IPS-18a (cell line): ENCODE data around the gene DTNB.
"Not testable (repeated sequence)": the region's sequence is repeated elsewhere in the genome, so short reads cannot be mapped to it uniquely, and the experiment has no call there.

Source experiments
- H3K27ac ChIP-seq: one replicate; pipeline ENCODE4 v1.5.1; 2013; ENCODE audit warnings: low read length
- H3K27me3 ChIP-seq: one replicate; pipeline ENCODE4 v1.6.1; 2013; ENCODE audit warnings: mild to moderate bottlenecking, low read length; ENCODE audit not compliant: control insufficient read depth, insufficient read depth
- H3K36me3 ChIP-seq: one replicate; pipeline ENCODE4 v1.6.1; 2013; ENCODE audit warnings: low read depth, low read length; ENCODE audit not compliant: control insufficient read depth
- H3K4me1 ChIP-seq: one replicate; pipeline ENCODE4 v1.6.1; 2013; ENCODE audit warnings: low read depth, low read length; ENCODE audit not compliant: control insufficient read depth
- H3K4me3 ChIP-seq: one replicate; pipeline ENCODE4 v1.5.1; 2013; ENCODE audit warnings: low read length
- H3K9ac ChIP-seq: one replicate; pipeline ENCODE4 v1.6.1; 2013; ENCODE audit warnings: mild to moderate bottlenecking, low read length, moderate library complexity
- H3K9me3 ChIP-seq: one replicate; pipeline ENCODE4 v1.6.1; 2013; ENCODE audit warnings: low read depth, low read length; ENCODE audit not compliant: control insufficient read depth

The DTNB gene

DNA sequence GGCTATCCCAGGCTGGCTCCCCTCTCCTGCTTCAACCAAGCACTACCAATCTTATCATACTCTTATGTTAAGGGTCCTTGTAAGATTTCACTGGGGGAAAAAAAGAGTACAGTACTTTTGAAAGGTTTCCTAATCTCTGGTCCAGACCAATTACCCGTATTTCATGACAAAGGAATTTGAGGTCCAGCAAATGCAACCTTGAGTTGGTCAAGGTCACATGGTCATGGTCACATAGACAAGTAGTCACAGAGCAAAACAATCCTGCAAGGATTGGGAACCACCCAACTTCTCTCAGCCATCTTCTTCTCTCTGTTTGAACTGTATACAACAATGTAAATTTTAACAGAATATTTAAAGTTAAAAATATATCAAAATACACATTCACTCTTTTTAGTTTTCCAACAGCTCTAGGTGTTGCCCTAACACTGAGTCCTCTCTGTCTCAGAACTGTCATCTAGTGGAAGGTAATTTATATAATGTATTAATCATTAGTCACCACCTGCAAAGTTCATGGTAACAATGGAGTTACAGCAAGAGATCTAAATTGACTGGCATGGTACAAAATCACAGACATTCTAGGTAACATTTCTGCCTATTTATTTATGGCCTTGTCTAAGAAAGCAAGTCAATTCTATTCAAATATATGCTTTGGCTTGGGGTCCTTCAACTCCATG lies 21.5 kb downstream of the DTNB start:
- no peaks in the 10 kb centered on the region for H3K27me3 ChIP-seq
- H3K9ac ChIP-seq: no peak overlapping the region
- no peaks in the 10 kb centered on the region for H3K4me1 ChIP-seq
- no peaks in the 10 kb centered on the region for H3K9me3 ChIP-seq
- H3K4me3 ChIP-seq: no peak overlapping the region
- peaks cover 11% of the 10 kb centered on the region for H3K36me3 ChIP-seq
- H3K27ac ChIP-seq: no peak overlapping the region

- Histone ChIP-seq H3K36me3 (peaks cover 11% of the 10 kb centered on the region), H3K9me3 (no peaks in the 10 kb centered on the region), H3K4me3 (no peak overlapping the region), H3K27me3 (no peaks in the 10 kb centered on the region), H3K27ac (no peak overlapping the region), H3K4me1 (no peaks in the 10 kb centered on the region), H3K9ac (no peak overlapping the region)
Measured at GRCh38 chr2:25651066-25651465, 22.3 kb downstream of the DTNB start.

DNA sequence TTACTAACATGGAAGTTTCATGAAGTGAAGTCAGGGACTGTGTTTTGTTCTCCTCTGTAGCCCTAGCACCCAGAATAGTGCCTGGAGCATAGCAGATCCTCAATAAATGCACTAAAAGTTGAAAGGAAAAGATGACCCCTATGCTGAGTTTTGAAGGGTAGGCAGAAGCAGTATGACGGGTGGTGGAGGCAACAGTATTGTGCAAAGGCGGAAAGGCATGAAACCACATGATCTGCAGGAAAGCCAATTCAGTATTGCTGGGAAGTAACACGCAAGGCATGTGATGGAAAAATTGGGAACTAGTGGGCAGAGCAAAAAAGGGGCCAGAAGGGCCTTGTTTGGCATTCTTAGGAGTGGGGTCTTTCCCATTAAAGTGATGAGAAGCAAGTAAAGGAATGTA lies 23.1 kb downstream of the DTNB start:
- no peaks in the 10 kb centered on the region for H3K4me1 ChIP-seq
- H3K4me3 ChIP-seq: no peak overlapping the region
- no peak overlapping the region for H3K27ac ChIP-seq
- H3K27me3 ChIP-seq: no peaks in the 10 kb centered on the region
- no peak overlapping the region for H3K9ac ChIP-seq
- peaks cover 11% of the 10 kb centered on the region for H3K36me3 ChIP-seq
- H3K9me3 ChIP-seq: no peaks in the 10 kb centered on the region

DNA sequence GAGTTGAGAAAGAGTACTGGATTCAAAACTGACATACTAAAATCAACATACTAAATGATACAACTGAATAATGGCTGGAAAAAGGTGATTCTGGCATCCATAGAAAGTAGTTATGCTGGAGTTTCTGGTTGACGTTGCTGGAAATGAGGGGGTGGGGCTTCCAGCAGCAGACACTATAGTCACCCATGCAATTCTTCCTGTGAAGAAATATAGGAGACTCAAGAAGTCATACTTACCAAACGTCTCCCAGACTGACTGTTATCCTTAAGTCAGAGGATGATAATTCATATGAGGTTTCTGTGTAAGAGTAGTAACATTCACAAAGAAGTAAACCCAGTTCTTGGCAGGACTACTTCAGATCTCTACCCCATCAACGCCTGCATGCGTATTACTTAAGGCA lies 23.6 kb downstream of the DTNB start:
- H3K4me3 ChIP-seq: no peak overlapping the region
- H3K27ac ChIP-seq: no peak overlapping the region
- peaks cover 11% of the 10 kb centered on the region for H3K36me3 ChIP-seq
- H3K4me1 ChIP-seq: no peaks in the 10 kb centered on the region
- H3K27me3 ChIP-seq: no peaks in the 10 kb centered on the region
- H3K9ac ChIP-seq: no peak overlapping the region
- no peaks in the 10 kb centered on the region for H3K9me3 ChIP-seq

GRCh38 chr2:25642298-25642697 lies 31.1 kb downstream of the DTNB start:
- Histone ChIP-seq H3K4me1 (peaks cover 10% of the 10 kb centered on the region), H3K27me3 (no peaks in the 10 kb centered on the region), H3K36me3 (no peaks in the 10 kb centered on the region)

GRCh38 chr2:25639696-25640095 lies 33.7 kb downstream of the DTNB start:
- Histone ChIP-seq H3K9me3 (no peaks in the 10 kb centered on the region), H3K27ac (no peak overlapping the region), H3K27me3 (no peaks in the 10 kb centered on the region), H3K36me3 (no peaks in the 10 kb centered on the region), H3K4me1 (peaks cover 10% of the 10 kb centered on the region), H3K9ac (no peak overlapping the region), H3K4me3 (no peak overlapping the region)

More at GRCh38 chr2:25642298-25642697, 31.1 kb downstream of the DTNB start:
- Histone ChIP-seq H3K27ac (no peak overlapping the region), H3K4me3 (no peak overlapping the region), H3K9me3 (no peaks in the 10 kb centered on the region), H3K9ac (no peak overlapping the region)

DNA sequence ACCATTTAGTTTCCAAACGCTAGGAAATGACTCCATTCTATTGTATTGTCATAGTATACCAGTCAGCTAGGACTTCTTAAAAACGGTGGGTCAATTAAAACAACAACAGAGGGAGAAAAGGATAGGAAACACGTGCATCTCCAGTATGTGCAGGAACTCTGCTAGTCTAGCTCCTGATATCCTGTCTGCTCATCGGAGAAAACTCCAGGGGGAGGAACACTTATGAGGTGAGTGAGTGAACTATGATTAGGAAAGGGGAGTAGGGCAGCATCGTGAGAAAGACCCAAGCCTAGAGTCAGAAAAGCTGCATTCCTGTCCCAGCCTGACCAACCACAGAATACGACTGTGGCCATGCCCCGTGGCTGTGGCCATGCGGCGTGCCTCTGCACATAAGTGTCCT lies 34.2 kb downstream of the DTNB start:
- Histone ChIP-seq H3K27me3 (no peaks in the 10 kb centered on the region), H3K36me3 (no peaks in the 10 kb centered on the region), H3K4me3 (no peak overlapping the region), H3K4me1 (peaks cover 4% of the 10 kb centered on the region), H3K9ac (no peak overlapping the region), H3K9me3 (no peaks in the 10 kb centered on the region), H3K27ac (no peak overlapping the region)

- H3K4me1 ChIP-seq: no peaks in the 10 kb centered on the region
- H3K27ac ChIP-seq: no peak overlapping the region
- H3K4me3 ChIP-seq: no peak overlapping the region
- H3K36me3 ChIP-seq: no peaks in the 10 kb centered on the region
- H3K27me3 ChIP-seq: no peaks in the 10 kb centered on the region
- H3K9me3 ChIP-seq: no peaks in the 10 kb centered on the region
- H3K9ac ChIP-seq: no peak overlapping the region
Measured at GRCh38 chr2:25635797-25636196, 37.6 kb downstream of the DTNB start.

DNA sequence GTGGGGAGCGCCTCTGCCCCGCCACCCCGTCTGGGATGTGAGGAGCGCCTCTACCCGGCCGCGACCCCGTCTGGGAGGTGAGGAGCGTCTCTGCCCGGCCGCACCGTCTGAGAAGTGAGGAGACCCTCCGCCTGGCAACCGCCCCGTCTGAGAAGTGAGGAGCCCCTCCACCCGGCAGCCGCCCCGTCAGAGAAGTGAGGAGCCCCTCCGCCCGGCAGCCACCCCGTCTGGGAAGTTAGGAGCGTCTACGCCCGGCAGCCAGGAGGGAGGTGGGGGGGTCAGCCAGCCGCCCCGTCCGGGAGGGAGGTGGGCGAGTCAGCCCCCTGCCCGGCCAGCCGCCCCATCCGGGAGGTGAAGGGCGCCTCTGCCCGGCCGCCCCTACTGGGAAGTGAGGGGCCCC lies 39.6 kb downstream of the DTNB start:
- not testable (repeated sequence) for H3K36me3 ChIP-seq, H3K9ac ChIP-seq, H3K4me3 ChIP-seq, H3K27ac ChIP-seq, H3K9me3 ChIP-seq, H3K27me3 ChIP-seq, H3K4me1 ChIP-seq

GRCh38 chr2:25632396-25632795 lies 41.0 kb downstream of the DTNB start:
- Histone ChIP-seq H3K4me1 (no peaks in the 10 kb centered on the region), H3K9me3 (no peaks in the 10 kb centered on the region), H3K27me3 (no peaks in the 10 kb centered on the region), H3K4me3 (no peak overlapping the region), H3K36me3 (peaks cover 4% of the 10 kb centered on the region), H3K27ac (no peak overlapping the region), H3K9ac (no peak overlapping the region)

DNA sequence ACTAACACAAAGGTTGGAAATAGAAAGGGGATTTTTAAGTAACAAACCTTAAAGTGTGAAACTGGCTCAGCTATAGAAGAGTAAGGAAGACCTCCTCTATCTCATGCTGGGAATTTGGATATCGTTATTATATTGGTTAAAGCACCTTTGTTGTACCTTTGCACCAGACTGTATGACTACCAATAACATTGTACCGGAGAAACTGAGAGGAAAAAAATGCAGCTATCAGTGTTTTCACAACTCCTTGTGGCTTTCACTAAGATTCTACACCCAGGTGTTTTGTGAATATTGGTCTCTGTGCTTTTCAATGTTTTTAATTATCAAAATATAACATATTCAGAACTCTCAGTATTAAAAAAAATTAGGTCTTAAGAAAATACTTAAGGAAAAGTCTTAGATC lies 48.7 kb downstream of the DTNB start:
- Histone ChIP-seq H3K9me3 (no peaks in the 10 kb centered on the region), H3K27me3 (no peaks in the 10 kb centered on the region), H3K9ac (no peak overlapping the region), H3K27ac (no peak overlapping the region), H3K4me3 (no peak overlapping the region), H3K36me3 (peaks cover 19% of the 10 kb centered on the region), H3K4me1 (no peaks in the 10 kb centered on the region)

DNA sequence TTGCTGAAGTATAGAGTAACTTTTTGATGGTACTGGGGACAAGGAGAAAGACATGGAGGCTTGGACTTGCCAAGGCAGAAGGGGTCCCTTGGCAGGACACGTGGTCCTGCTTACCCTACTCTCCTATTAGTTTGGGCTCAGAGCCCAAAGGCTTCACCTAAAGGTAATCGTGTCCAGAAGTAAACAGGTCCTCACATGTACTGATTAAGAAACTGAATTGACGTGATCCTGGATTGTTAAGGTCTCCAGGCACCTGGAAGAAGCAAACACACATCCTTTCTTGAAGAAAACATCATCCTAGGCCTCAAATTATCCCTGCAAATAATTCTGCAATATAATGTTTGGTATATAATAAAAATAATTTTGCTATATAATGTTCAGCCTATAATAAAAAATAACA lies 50.0 kb downstream of the DTNB start:
- peaks cover 19% of the 10 kb centered on the region for H3K36me3 ChIP-seq

More for the DNA sequence above, 50.0 kb downstream of the DTNB start:
- Histone ChIP-seq H3K27ac (no peak overlapping the region), H3K27me3 (no peaks in the 10 kb centered on the region), H3K9ac (no peak overlapping the region), H3K4me1 (no peaks in the 10 kb centered on the region), H3K4me3 (no peak overlapping the region), H3K9me3 (no peaks in the 10 kb centered on the region)
